ENCODE results near the gene FBXO34. TPM values are rescaled to one million over a fixed set of nuclear protein-coding genes. Genes with fewer than 3 reads are reported as not detected.
"Not testable (repeated sequence)": the region's sequence is repeated elsewhere in the genome, so short reads cannot be mapped to it uniquely, and the experiment has no call there.

Gene FBXO34
- total RNA-seq, 1 donor from 2014 or later = 17.1 TPM

DNA sequence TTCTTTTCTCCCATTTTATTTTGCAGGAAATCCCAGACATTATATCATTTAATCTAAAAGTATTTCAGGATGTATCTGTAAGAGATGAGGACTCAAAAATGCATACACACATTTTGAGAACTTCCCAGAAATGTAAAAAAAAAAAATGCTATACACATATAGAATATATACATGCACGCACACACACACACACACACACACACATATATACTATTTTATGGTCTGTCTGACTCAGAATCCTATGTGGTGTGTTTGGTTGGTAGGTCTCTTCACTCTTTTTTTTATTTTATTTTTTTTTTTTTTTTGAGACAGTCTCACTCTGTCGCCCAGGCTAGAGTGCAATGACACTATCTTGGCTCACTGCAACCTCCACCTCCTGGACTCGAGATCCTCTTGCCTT lies 65.5 kb downstream of the FBXO34 start:
- H3K36me3 Mint-ChIP-seq (ENCODE audit: low read depth) = no peaks in the 10 kb centered on the region
- DNase-seq (ENCODE audit: low read depth, low spot score) = no peak
- H3K4me1 Mint-ChIP-seq = no peaks in the 10 kb centered on the region
- H3K27ac Mint-ChIP-seq (ENCODE audit: unreplicated experiment) = no peak overlapping the region
- TF ChIP-seq, protein P1, sequence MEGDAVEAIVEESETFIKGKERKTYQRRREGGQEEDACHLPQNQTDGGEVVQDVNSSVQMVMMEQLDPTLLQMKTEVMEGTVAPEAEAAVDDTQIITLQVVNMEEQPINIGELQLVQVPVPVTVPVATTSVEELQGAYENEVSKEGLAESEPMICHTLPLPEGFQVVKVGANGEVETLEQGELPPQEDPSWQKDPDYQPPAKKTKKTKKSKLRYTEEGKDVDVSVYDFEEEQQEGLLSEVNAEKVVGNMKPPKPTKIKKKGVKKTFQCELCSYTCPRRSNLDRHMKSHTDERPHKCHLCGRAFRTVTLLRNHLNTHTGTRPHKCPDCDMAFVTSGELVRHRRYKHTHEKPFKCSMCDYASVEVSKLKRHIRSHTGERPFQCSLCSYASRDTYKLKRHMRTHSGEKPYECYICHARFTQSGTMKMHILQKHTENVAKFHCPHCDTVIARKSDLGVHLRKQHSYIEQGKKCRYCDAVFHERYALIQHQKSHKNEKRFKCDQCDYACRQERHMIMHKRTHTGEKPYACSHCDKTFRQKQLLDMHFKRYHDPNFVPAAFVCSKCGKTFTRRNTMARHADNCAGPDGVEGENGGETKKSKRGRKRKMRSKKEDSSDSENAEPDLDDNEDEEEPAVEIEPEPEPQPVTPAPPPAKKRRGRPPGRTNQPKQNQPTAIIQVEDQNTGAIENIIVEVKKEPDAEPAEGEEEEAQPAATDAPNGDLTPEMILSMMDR (conservative IDR thresholded peaks at IDR 0.05) = no peak
- no peaks in the 10 kb centered on the region for H3K9me3 Mint-ChIP-seq
- H3K4me3 Mint-ChIP-seq = no peak overlapping the region
- no peaks in the 10 kb centered on the region for H3K27me3 Mint-ChIP-seq (ENCODE audit: low read depth)

DNA sequence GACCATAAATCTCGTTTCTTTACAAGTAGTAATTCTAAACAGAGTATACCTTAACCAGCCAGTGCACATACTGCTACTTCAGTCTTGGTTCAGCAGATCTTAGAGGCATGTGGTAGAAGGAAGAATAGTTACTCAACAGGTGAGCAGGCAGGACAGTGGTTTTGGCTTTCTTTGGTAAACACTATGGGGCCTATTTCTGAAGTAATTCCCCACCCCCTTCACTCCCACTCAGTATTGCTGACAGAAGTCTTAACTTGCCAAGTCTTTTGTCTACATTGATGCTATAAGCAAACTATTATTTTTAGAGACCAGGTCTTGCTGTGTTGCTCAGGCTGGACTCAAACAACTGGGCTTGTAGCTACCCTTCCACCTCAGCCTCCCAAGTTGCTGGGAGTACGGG lies 68.5 kb downstream of the FBXO34 start:
- Mint-ChIP-seq H3K36me3 (ENCODE audit: low read depth) (no peaks in the 10 kb centered on the region), H3K27me3 (ENCODE audit: low read depth) (no peaks in the 10 kb centered on the region), H3K4me3 (no peak overlapping the region), H3K9me3 (no peaks in the 10 kb centered on the region), H3K27ac (ENCODE audit: unreplicated experiment) (no peak overlapping the region), H3K4me1 (peaks cover 10% of the 10 kb centered on the region)
- TF ChIP-seq, protein P1 (conservative IDR thresholded peaks at IDR 0.05) = no peak
- DNase-seq (ENCODE audit: low read depth, low spot score) = no peak

DNA sequence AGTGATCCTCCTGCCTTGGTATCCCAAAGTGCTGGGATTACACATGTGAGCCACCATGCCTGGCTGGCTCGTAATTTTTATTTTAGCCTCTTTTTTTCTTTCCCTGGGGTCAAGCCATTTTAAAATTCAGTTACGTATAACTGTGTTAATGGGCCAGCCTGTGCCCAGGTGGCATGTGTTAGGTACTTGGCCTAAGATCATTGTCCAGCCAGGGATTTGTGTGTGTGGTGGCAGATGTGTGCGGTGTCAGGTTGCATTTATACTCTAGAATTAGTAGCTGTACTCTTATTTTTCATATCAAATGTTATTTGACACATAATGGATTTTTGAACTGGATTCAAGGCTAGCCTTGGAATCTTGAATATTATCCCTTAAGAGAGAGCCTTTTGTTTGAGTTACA lies 69.3 kb downstream of the FBXO34 start:
- Mint-ChIP-seq H3K27ac (ENCODE audit: unreplicated experiment) (peak overlapping the region; percentile 38), H3K9me3 (no peaks in the 10 kb centered on the region), H3K4me3 (no peak overlapping the region), H3K27me3 (ENCODE audit: low read depth) (no peaks in the 10 kb centered on the region), H3K36me3 (ENCODE audit: low read depth) (no peaks in the 10 kb centered on the region), H3K4me1 (peaks cover 10% of the 10 kb centered on the region)
- DNase-seq (ENCODE audit: low read depth, low spot score) = no peak
- TF ChIP-seq, protein P1 (conservative IDR thresholded peaks at IDR 0.05) = no peak

DNA sequence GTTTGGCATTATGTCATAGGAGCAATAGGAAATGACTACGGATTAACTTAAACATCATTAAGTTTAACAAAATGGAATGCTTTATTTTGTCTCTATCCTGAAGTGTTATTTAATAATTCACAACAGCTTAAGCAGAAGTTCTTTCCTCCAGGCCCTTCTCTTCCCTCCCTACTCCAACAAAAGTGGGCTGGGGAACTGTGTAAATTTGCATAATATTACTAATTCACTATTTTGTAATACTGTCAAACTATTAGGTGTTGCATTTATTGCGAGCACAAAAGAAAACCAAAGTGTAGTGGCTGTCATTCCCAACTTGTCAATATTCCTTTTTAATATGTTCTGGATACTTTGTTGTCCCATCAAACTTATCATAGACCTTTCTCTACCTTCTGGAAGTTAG lies 70.6 kb downstream of the FBXO34 start:
- Mint-ChIP-seq H3K36me3 (ENCODE audit: low read depth) (no peaks in the 10 kb centered on the region), H3K4me3 (no peak overlapping the region), H3K9me3 (no peaks in the 10 kb centered on the region), H3K27ac (ENCODE audit: unreplicated experiment) (no peak overlapping the region), H3K27me3 (ENCODE audit: low read depth) (no peaks in the 10 kb centered on the region), H3K4me1 (peaks cover 10% of the 10 kb centered on the region)
- DNase-seq (ENCODE audit: low read depth, low spot score) = no peak
- TF ChIP-seq, protein P1 (conservative IDR thresholded peaks at IDR 0.05) = no peak

DNA sequence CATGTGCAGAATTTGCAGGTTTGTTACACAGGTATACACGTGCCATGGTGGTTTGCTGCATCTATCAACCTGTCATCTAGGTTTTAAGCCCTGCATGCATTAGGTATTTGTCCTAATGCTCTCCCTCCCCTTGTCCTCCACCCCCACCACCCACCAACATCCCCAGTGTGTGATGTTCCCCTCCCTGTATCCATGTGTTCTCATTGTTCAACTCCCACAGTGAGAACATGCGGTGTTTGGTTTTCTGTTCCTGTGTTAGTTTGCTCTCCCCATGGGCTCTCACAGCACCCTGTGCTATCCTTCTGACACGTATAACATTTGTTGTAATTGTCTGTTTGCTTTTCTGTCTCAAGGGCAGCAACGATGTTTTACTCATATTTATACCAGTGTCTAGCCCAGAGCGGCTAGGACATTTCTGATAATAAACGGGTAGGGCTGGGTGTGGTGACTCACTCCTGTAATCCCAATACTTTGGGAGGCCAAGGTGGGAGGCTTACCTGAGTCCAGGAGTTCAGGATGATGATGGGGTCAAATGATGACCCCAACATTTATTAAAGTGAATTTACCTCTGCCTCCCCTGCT lies 73.5 kb downstream of the FBXO34 start:
- not testable (repeated sequence) for H3K4me1 Mint-ChIP-seq; H3K27ac Mint-ChIP-seq (ENCODE audit: unreplicated experiment); H3K36me3 Mint-ChIP-seq (ENCODE audit: low read depth); H3K9me3 Mint-ChIP-seq; H3K4me3 Mint-ChIP-seq; DNase-seq (ENCODE audit: low read depth, low spot score); H3K27me3 Mint-ChIP-seq (ENCODE audit: low read depth)

DNA sequence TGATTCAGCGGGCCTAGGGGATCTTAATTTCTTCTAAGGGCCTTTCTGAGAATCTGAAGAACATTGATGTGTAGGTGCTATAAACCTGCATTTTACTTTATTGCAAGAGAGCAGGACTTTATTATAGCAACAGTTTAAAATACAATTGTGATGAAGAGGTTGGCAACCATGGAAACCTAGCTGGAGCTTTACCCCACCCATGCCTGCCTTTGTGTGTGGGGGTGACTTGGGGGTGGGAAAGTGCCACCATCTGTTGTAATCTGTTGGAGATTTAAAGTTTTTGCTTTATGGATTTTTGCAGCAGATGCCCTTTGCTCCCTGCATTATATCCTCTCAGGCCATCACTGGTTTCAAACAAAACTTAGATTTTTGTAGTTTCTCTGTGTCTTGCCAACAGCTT lies 75.8 kb downstream of the FBXO34 start:
- Mint-ChIP-seq H3K9me3 (no peaks in the 10 kb centered on the region), H3K4me1 (peaks cover 7% of the 10 kb centered on the region), H3K36me3 (ENCODE audit: low read depth) (peaks cover 4% of the 10 kb centered on the region), H3K4me3 (no peak overlapping the region), H3K27ac (ENCODE audit: unreplicated experiment) (no peak overlapping the region), H3K27me3 (ENCODE audit: low read depth) (no peaks in the 10 kb centered on the region)
- TF ChIP-seq, protein P1 (conservative IDR thresholded peaks at IDR 0.05) = no peak
- no peak for DNase-seq (ENCODE audit: low read depth, low spot score)

Data from neural crest cell (in vitro differentiated cells).